ENCODE measurements around the gene METTL23.
"Not testable (repeated sequence)": the region's sequence is repeated elsewhere in the genome, so short reads cannot be mapped to it uniquely, and the experiment has no call there.

The METTL23 gene

GRCh38 chr17:76714336-76714735, 12.3 kb upstream of the METTL23 start:
- ATAC-seq, result no peak

- peak; percentile 25 to 35 for ATAC-seq
These were observed 11.7 kb upstream of the METTL23 start for GRCh38 chr17:76714822-76715495.

- ATAC-seq, result no peak
These were observed 11.2 kb upstream of the METTL23 start for GRCh38 chr17:76715496-76715830.

GRCh38 chr17:76716146-76716838, 10.3 kb upstream of the METTL23 start:
- ATAC-seq, result peak; percentile 48 to 63

GRCh38 chr17:76716839-76717215, 9.8 kb upstream of the METTL23 start:
- no peak for ATAC-seq

GRCh38 chr17:76718516-76718915, 8.1 kb upstream of the METTL23 start:
- no peak for ATAC-seq

GRCh38 chr17:76720211-76720610, 6.4 kb upstream of the METTL23 start:
- no peak for ATAC-seq

GRCh38 chr17:76720941-76721340, 5.7 kb upstream of the METTL23 start:
- no peak for ATAC-seq

- no peak for ATAC-seq
These were observed 5.2 kb upstream of the METTL23 start for GRCh38 chr17:76721463-76721862.

- no peak for ATAC-seq
These were observed 4.4 kb upstream of the METTL23 start for GRCh38 chr17:76722279-76722678.

GRCh38 chr17:76722977-76723376, 3.7 kb upstream of the METTL23 start:
- not testable (repeated sequence) for ATAC-seq

GRCh38 chr17:76723812-76724211, 2.8 kb upstream of the METTL23 start:
- ATAC-seq, result no peak

- peak; percentile 34 to 47 for ATAC-seq
These were observed 934 bp upstream of the METTL23 start for GRCh38 chr17:76725580-76726230.

- peak; percentile 86 to 90 for ATAC-seq
These were observed 336 bp upstream of the METTL23 start, which contains the start of gene JMJD6 for GRCh38 chr17:76726231-76726775. Gene JMJD6 (minus strand): TSS chr17:76726606. CDS start chr17:76726475, 131 bp downstream.

- ATAC-seq, result no peak
These were observed 1.3 kb downstream of the METTL23 start for GRCh38 chr17:76727745-76728456.

GRCh38 chr17:76731800-76732733, 5.4 kb downstream of the METTL23 start:
- not testable (repeated sequence) for ATAC-seq

- ATAC-seq, result no peak
These were observed 6.3 kb downstream of the METTL23 start for GRCh38 chr17:76732734-76733617.

GRCh38 chr17:76733618-76733957, 6.9 kb downstream of the METTL23 start:
- no peak for ATAC-seq

- ATAC-seq, result no peak
These were observed 7.6 kb downstream of the METTL23 start for GRCh38 chr17:76734080-76734840.

- no peak for ATAC-seq
These were observed 8.4 kb downstream of the METTL23 start for GRCh38 chr17:76735006-76735405.
